NT2/D1 (cell line): ENCODE results near the gene RAB26.

Experiments used
- SUZ12 ChIP-seq: IDR thresholded peaks from 2 replicates; pipeline ENCODE4 v1.6.1; 2011; ENCODE audit not compliant: insufficient read length, insufficient read depth; ENCODE audit errors: extremely low read depth
- YY1 ChIP-seq: IDR thresholded peaks from 2 replicates; pipeline ENCODE4 v1.6.1; 2011; ENCODE audit not compliant: insufficient read length, insufficient read depth
- ZNF274 ChIP-seq: IDR thresholded peaks from 2 replicates; pipeline ENCODE4 v1.6.1; 2011; ENCODE audit warnings: mild to moderate bottlenecking, low read depth, low read length

GRCh38 chr16:2157480-2158261 is 9.2 kb downstream of the RAB26 start:
- TF ChIP-seq ZNF274, result no peak
- no peak for TF ChIP-seq YY1
- TF ChIP-seq SUZ12, result no peak
